NCI-H146 treated with DMSO at 0.1 percent for 48 hours (cell line): ENCODE measurements around the gene SLC25A25.
"Not testable (repeated sequence)": the region's sequence is repeated elsewhere in the genome, so short reads cannot be mapped to it uniquely, and the experiment has no call there.

Experiments used
- DNase-seq: peaks from one replicate; lab custom pipeline; 2025; ENCODE audit not compliant: unreplicated experiment; lab: John Stamatoyannopoulos, UW

SLC25A25 gene

DNA sequence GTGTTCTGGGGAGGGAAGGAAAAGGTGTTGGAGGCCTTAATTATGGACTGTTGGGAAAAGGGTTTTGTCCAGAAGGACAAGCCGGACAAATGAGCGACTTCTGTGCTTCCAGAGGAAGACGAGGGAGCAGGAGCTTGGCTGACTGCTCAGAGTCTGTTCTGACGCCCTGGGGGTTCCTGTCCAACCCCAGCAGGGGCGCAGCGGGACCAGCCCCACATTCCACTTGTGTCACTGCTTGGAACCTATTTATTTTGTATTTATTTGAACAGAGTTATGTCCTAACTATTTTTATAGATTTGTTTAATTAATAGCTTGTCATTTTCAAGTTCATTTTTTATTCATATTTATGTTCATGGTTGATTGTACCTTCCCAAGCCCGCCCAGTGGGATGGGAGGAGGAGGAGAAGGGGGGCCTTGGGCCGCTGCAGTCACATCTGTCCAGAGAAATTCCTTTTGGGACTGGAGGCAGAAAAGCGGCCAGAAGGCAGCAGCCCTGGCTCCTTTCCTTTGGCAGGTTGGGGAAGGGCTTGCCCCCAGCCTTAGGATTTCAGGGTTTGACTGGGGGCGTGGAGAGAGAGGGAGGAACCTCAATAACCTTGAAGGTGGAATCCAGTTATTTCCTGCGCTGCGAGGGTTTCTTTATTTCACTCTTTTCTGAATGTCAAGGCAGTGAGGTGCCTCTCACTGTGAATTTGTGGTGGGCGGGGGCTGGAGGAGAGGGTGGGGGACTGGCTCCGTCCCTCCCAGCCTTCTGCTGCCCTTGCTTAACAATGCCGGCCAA is 40.4 kb downstream of the SLC25A25 start:
- DNase-seq, result no peak

DNA sequence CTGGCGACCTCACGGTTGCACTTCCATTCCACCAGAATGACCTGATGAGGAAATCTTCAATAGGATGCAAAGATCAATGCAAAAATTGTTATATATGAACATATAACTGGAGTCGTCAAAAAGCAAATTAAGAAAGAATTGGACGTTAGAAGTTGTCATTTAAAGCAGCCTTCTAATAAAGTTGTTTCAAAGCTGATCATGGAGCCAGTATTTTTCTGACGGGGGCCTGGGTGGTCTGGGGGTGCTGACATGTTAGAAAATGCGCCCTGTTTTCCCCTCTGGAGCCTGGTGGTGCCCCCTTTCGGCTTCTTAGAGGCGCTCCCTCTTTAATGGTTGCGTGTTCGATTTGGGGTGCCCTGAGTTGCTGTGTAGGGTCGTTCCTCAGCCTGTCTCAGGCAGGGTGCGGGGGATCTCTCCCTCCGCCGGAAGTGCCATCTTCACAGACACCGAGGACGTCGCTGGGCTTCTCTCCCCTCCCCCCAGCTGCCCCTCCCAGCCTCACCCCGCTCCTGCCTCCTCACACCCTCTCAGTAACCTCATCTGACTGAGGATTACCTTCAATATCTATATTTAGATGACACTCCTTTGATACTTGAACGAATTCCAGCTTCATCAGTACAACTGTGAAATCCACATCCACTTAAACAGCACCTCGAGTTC is 41.1 kb downstream of the SLC25A25 start:
- DNase-seq, result no peak

DNA sequence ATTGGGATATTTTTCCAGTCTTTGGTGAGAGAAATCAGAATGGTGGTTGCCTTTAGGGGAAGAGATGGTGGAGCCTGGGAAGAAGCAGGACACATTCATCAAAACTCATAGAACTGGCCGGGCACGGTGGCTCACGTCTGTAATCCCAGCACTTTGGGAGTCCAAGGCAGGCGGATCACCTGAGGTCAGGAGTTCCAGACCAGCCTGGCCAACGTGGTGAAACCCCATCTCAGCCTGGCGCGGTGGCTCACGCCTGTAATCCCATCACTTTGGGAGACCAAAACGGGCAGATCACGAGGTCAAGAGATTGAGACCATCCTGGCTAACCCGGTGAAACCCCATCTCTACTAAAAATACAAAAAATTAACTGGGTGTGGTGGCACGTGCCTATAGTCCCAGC is 43.7 kb downstream of the SLC25A25 start:
- DNase-seq, result not testable (repeated sequence)

DNA sequence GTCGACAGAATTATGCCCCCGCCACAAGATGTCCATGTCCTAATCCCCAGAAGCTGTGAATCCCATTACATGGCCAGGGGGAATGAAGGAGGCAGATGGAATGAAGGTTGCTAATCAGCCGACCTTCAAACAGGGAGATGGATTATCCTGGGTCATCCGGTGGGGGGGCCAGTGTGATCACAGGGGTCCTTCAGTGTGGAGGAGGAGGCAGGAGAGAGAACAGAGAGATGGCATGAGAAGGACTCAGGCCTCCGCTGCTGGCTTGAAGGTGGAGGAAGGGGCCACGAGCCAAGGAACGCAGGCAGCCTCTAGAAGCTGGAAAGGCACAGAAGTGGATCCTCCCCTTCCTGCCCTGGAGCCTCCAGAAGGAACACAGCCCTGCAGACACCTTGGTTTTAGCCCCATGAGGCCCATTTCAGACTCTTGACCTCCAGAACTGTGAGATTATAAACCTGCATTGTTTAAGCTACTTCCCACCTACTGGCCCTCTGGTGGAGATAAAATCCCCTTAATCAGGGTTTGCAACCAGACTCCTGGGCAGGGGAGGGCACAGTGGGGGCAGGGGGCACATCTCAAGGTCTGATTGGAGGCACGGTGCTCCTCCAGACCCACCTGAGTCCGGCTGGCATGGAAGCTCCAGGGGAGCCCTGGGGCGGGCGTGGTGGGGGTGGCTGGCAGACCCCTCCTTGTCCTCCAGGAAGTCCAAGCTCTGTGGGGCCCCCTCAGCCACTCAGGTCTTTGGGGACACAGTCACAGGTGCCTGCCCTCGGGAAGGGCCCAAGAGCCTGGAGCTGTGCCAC is 45.7 kb downstream of the SLC25A25 start:
- no peak for DNase-seq

DNA sequence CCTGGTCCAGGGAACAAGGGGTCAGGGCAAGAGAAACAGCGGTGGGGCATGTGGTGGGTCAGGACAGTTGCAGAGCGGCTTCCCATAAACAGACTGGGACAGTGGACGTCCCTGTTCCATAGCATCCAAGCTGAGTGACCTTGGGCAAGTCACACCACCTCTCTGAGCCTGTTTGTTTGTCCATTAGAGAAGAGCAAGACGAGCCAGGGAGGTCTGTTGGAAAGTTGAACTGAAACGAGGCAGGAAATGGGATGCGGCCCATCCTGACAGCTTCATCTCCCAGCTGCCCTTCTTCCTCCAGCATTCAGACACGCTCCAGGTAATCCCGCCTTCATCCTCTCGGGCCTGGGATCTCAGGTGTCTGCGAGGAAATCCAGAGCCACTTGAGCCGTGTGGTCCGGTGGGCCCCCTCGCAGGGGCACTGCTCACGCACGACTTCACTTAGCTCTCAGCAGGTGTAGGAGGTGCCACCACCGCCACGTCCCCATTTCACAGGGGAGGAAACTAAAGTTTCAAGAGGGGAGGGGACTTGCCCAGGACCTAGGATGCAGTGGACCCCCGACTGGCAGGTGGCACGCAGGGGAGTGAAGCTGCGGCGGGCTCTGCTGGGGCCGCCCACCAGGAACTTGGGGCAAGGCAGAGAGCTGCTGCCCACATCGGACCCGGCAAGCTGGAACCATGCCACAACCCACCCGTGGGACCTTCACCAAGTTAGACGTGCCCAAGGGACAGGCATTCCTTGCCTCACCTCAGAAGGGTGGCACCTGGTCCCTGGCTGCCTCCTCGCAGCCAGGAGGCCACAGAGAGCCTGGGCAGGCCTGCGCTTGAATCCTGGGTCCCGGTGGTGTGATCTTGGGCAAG is 46.5 kb downstream of the SLC25A25 start:
- DNase-seq, result no peak

DNA sequence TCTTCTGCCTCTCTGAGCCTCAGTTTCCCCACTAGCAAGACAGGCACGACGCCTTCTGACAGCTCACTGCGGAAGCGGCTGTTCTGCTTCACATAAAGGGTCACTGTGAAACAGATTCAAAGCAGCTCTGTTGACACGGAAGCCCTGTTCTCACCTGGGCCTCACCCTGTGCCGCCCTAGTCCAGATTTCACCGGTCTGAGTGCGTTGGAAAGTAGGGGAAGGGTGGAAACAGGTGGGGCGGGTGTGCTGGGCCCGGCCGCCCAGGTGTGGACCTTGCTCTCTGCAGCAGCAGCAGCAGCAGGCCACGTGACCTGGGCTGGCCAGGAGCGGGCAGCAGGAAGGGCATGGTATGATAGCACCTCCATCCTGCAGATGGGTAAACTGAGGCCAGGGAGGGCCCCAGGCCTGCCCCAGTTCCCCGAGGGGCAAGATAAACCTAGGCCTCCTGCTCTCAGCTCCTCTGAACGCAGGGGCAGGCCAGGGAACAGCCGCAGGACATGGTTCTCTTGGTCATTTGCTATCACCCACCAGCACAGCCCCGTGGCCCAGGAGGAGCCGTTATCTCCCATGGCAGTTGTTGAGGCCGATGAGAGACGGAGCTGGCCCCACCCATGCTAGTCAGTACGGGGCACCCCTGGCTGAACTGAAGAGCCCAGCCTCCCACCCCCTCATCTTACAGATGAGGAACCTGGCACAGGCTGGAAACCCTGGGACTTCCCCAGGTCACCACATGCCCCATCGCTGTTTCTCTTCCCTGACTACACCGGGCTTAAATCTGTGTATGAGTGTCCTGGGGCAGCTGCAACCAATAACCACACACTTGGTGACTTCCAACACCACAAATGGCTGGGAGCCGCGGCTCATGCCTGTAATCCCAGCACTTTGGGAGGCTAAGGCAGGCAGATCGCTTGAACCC is 47.4 kb downstream of the SLC25A25 start:
- DNase-seq, result no peak

DNA sequence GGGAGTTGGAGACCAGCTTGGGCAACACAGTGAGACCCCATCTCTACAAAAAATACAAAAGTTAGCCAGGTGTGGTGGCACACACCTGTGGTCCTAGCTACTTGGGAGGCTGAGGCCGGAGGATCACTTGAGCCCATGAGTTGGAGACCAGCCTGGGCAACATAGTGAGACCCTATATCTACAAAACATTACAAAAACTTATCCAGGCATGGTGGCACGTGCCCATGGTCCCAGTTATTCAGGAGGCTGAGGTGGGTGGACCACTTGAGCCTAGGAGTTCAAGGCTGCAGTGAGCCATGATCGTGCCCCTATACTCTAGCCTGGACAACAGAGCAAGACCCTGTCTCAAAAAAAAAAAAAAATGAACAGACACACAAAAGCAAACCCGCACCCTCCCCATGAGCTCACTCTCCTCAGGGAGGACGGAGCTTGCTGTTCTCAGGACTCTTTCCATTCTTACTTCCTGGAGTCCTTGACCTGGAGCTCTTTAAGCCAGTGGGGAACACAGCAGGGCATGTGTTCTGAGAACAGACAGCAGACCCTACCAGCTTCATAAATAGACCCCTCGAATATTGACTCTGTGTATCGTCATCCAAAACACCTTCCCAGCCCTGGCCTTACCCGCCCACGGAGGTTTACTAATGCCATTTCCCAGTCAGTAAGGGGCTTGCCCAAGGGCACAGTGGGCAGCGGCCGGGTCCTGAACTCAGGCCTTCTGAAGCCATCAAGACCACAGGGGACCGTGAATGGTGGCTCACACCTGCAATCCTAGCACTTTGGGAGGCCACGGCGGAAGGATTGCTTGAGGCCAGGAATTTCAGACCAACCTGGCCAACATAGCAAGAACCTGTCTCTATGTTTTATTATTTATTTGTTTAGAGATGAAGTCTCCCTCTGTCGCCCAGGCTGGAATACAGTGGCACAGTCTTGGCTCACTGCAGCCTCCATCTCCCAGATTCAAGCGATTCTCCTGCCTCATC is 48.4 kb downstream of the SLC25A25 start:
- no peak for DNase-seq

DNA sequence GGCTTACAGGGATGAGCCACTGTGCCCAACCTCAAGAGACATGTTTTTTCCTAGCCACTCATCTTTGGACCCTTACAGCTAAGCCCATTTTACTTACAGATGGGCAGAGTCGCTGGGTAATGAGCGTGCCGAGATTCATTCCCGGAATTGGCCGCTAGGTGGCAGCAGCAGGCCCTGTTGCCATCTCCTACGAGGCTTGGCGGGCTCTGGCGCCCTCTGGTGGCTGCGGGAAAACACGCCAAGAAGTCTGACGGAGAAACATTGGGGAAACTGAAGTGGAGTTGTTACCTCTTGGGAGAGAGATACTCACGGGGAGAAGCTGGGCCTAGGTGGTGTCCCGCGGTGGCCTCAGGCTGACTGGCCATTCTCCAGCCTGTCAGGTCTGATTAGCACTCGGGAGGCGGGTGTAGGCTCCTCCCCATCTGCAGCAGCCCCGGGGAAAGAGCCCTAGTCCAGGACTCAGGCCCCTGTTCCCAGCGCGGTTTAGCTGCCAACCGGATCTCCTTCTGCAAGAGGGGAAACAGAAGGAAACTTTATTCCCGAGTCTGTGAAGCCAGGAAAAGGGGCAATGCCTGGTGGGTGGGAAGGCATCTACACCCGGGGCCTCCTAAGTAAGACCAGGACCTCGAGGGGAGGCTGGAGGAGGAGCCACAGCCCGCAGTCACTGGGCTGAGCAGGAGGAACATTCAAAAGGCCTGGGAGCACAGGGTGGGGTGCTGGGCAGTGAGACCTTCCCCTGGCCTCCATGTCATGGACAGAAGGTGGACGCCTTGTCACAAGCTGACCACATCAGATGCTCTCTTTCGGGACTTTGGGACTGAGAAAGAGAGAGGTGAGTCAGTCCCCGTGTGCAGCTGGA is 49.8 kb downstream of the SLC25A25 start:
- DNase-seq, result peak; percentile 54

DNA sequence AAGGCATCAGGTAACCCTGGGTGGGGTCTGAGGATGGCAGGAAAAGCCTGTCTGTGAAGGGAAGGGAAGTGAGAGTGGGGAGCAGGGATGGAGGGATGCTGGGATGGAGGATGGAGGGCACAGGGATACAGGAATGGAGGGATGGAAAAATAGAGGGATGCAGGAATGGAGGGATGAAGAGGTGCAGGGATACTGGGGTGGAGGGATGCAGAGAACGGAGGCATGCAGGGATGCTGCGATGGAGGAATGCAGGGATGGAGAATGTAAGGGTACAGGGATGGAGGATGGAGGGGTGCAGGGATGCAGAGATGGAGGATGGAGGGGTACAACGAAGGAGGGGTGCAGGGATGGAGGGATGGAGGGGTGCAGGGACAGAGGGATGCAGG is 50.4 kb downstream of the SLC25A25 start:
- no peak for DNase-seq

DNA sequence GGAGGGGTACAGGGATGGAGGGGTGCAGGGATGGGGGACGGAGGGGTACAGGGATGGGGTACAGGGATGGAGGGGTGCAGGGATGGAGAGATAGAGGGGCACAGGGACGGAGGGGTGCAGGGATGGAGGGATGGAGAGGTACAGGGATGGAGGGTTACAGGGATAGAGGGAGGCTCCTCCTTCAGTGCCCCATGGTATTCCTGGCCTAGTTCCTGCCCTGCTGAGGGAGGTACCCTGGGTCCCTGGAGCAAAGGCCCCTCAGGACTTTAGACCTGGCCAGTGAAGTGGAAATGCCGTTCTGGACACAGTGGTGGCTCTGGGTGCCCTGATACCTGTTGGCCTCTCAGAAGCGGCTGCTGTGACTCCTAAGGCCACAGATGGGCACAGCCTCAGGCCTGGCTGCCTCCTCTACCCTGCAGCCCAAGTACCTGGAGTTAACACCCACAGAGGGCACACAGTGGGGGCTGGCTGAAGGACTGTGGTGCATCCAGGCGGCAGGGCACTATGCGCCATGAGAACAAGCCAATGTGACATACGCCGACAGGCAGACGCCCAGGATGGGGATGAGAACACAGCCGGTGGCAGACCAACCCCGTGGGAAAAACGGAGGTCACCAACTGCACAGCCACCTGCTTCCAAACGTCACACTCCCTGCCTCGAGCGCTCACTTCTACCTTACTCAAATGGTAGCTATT is 51.1 kb downstream of the SLC25A25 start:
- no peak for DNase-seq

DNA sequence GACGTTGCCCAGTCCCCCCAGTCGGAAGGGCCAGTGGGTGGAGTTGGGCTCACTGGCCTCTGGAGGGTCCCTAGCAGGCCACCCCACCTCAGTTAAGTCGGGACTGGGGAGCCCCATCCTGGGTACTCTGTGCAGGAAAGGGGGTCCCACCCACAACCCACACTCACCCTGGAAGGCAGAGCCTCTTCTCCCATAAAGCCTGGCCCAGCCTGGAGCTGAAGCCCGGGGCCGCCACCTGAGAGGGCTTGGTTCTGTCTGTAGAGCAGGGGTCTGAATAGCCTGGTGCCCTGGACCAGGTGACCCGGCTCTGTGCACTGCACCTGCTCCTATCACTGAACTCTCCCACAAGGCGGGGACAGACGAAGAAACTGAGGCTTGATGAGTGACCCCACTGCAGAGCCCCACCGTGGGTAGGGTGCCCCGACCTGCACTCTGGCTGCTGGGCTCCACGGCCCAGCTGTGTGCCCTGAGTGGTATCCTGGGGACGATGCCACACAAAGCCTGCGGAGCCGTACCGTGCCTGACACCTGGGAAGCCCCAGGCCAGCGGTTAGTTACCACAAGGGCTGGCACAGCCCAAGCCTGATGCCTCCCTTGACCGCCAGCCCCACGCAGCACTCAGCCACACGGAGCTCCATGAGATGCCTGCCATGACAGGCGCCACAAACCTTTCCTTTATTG is 52.2 kb downstream of the SLC25A25 start:
- DNase-seq, result no peak

DNA sequence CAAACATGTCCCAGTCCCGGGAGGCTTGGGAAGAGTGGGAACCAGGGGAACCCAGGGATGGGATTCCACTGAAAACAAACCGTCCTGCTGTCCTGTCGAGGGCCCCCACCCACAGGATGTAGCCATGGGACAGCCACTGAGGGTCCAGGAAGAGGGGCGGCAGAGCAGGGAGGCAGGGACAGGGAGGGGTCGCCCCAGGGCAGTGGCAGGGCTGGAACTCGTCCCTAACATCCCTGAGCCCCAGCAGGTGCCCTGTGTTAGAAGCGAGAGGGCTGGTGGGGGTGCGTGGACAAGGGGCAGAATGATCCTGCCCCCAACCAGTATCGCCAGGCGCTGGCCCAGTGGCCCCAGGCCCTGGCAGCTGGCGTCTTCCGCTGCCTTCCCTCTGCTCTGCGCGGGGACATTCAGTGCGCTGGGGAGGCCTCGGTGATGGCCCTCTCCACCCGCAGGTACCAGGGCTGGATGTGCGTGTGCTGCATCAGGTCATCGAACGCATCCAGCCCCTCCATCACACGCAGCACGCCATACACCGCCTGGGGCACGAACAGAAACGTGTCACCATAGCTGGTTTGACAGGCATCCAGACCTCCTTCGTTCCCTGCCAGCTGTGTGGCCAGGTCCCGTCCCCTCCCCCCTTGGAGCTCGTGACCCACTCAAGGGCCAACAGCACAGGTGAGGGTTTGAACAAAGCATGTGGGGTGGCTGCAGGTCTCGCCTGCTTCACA is 52.9 kb downstream of the SLC25A25 start:
- DNase-seq, result no peak

DNA sequence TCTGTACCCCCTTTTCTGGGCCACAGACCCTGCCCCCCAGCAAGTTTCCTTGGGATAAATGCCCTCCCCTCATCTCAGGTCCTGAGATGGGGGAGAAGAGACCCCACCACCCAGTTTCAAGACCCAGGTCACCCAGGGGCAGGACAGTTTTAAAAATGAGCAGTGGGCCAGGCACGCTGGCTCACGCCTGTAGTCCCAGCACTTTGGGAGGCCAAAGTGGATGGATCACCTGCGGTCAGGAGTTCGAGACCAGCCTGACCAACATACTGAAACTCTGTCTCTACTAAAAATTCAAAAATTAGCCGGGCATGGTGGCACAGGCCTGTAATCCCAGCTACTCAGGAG is 53.4 kb downstream of the SLC25A25 start:
- DNase-seq, result no peak

DNA sequence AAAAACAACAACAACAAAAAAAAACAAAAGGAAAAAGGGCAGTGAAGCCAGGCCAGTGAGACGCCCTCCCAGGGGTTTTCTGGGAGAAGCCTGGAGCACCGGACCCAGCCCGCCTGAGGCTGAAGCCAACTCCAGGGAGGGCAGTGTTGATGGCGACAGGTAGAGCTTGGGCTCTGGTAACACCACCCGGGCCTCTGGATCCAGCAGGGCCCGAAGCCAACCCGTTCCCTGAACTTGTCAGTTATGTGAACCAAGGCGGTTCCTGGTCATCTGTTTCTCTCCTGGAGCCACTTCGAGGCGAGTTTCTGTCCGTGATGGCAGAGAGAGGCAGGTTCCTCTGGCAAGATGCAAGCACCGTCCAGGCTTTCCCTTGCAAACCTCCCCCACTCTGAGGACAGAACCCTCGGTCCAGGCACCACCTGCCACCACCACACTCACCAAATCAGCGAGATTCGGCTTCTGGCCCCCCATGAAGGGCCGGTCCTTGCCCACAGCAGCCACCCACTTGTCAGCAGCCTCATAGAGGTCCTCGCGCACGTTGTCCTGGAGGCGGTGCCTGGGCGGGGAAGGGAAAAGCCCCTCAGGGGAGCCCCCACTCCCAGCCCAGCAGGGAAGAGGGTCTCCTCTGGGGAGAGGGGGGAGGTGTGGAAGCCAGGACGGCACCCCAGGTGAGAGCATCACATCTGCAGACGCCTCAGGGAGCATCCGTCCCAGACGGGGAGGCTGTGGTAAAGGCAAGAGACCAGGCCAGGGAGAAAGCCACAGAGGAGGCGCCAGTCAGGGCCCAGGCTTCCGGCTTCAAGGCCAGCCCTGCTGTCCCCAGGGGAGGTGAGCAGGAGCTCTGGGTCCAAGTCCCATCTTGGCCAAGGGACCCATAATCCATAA is 54.1 kb downstream of the SLC25A25 start:
- DNase-seq, result no peak

DNA sequence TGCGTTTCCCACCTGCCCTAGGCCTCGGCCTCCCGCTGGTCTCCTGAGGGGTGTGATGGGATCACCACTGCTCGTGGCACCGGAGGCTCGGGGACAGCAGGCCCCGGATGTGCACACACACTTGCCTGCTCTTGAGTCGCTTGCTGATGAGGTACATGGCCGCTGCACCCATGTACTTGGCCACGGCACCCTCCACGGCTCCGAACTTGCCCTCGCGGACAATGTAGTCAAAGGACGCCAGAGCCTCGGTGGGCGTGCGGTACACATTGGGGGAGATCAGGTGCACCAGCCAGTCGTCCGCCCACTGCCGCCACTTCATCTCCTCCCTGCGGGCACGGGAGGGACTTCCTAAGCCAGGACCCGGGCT is 54.8 kb downstream of the SLC25A25 start:
- DNase-seq, result no peak
